ENCODE data around the gene TMEM115. TPM values are rescaled to one million over a fixed set of nuclear protein-coding genes. Genes with fewer than 3 reads are reported as not detected.

TMEM115 gene
- total RNA-seq, 1 donor from 2014 or later = 44.4 TPM

- peak; percentile 66 to 82 for DNase-seq (ENCODE audit: low read depth in 2 of 2)
Measured at GRCh38 chr3:50334339-50335075, 24.8 kb downstream of the TMEM115 start.

- peak; percentile 63 to 97 for DNase-seq (ENCODE audit: low read depth in 2 of 2)
Measured at GRCh38 chr3:50333744-50334328, 25.5 kb downstream of the TMEM115 start.

- no peak for DNase-seq (ENCODE audit: low read depth in 2 of 2)
Measured at GRCh38 chr3:50331364-50331907, 27.9 kb downstream of the TMEM115 start.

GRCh38 chr3:50330330-50330729, 29.0 kb downstream of the TMEM115 start:
- no peak for DNase-seq (ENCODE audit: low read depth in 2 of 2)

- DNase-seq (ENCODE audit: low read depth in 2 of 2) = peak; percentile 98
Measured at GRCh38 chr3:50327943-50328691, 31.2 kb downstream of the TMEM115 start, which contains the start of gene TUSC2. TUSC2 (minus strand) TSS chr3:50328223; CDS start chr3:50328099, 124 bp downstream.

GRCh38 chr3:50327129-50327528, 32.2 kb downstream of the TMEM115 start:
- no peak for DNase-seq (ENCODE audit: low read depth in 2 of 2)

- no peak for DNase-seq (ENCODE audit: low read depth in 2 of 2)
Measured at GRCh38 chr3:50326182-50326541, 33.2 kb downstream of the TMEM115 start.

GRCh38 chr3:50325497-50326181, 33.7 kb downstream of the TMEM115 start:
- no peak for DNase-seq (ENCODE audit: low read depth in 2 of 2)

- DNase-seq (ENCODE audit: low read depth in 2 of 2) = no peak
Measured at GRCh38 chr3:50325113-50325480, 34.2 kb downstream of the TMEM115 start.

GRCh38 chr3:50324351-50325112, 34.8 kb downstream of the TMEM115 start:
- DNase-seq (ENCODE audit: low read depth in 2 of 2) = peak; percentile 83 to 93

GRCh38 chr3:50323614-50324199, 35.6 kb downstream of the TMEM115 start:
- peak; percentile 94 to 97 for DNase-seq (ENCODE audit: low read depth in 2 of 2)

GRCh38 chr3:50323092-50323600, 36.2 kb downstream of the TMEM115 start:
- peak; percentile 88 to 97 for DNase-seq (ENCODE audit: low read depth in 2 of 2)

GRCh38 chr3:50322386-50323091, 36.8 kb downstream of the TMEM115 start, which contains the start of gene HYAL2:
HYAL2 (minus strand) TSS chr3:50322745; CDS start chr3:50320489, 2,256 bp downstream.
- DNase-seq (ENCODE audit: low read depth in 2 of 2) = peak; percentile 77 to 89

- DNase-seq (ENCODE audit: low read depth in 2 of 2) = no peak
Measured at GRCh38 chr3:50322115-50322385, 37.3 kb downstream of the TMEM115 start.

- DNase-seq (ENCODE audit: low read depth in 2 of 2) = peak; percentile 91 to 95
Measured at GRCh38 chr3:50321336-50322114, 37.8 kb downstream of the TMEM115 start.

GRCh38 chr3:50320853-50321335, 38.4 kb downstream of the TMEM115 start:
- peak; percentile 73 to 83 for DNase-seq (ENCODE audit: low read depth in 2 of 2)

- peak; percentile 66 to 67 for DNase-seq (ENCODE audit: low read depth in 2 of 2)
Measured at GRCh38 chr3:50319894-50320625, 39.3 kb downstream of the TMEM115 start.

Measured in lung microvascular endothelial cell (primary cell).